Peyer's patch (tissue), 4 donors: ENCODE measurements around the gene NPTX1. TPM values are rescaled to one million over a fixed set of nuclear protein-coding genes. Genes with fewer than 3 reads are reported as not detected.
"Not testable (repeated sequence)": the region's sequence is repeated elsewhere in the genome, so short reads cannot be mapped to it uniquely, and the experiment has no call there.

ENCODE experiments used
- DNase-seq, 3 donors: peaks; one replicate each; pipeline ENCODE4 v3.0.0-alpha.2; 2017 to 2019
- H3K27ac ChIP-seq, 4 donors: fragments of 200-600 bp; sonication (generic); one replicate each; pipeline ENCODE4 v1.5.1; 2016 to 2019
- H3K27me3 ChIP-seq, 2 donors: fragments of 200-600 bp; sonication (generic); one replicate each; pipeline ENCODE4 v1.5.1; 2019
- H3K36me3 ChIP-seq, 3 donors: fragments of 200-600 bp; sonication (generic); one replicate each; pipeline ENCODE4 v1.5.1; 2016 to 2019
- H3K4me1 ChIP-seq, 4 donors: fragments of 200-600 bp; sonication (generic); one replicate each; pipeline ENCODE4 v1.5.1; 2016 to 2019
- H3K4me3 ChIP-seq, 4 donors: fragments of 200-600 bp; sonication (generic); 1 replicate in 3 of 4; 2 replicates in 1 of 4; pipeline ENCODE4 v1.5.1; 2016 to 2019; ENCODE audit warnings: mild to moderate bottlenecking in 1 of 4
- H3K9me3 ChIP-seq, 4 donors: fragments of 200-600 bp; sonication (generic); one replicate each; pipeline ENCODE4 v1.5.1; 2016 to 2019; ENCODE audit warnings: mild to moderate bottlenecking in 1 of 4
- CTCF ChIP-seq, 6 experiments: fragments of 450-650 bp in 4 of 6; fragments of 200-600 bp in 2 of 6; sonication (generic) in 1 of 6; IDR thresholded peaks; one replicate each; pipeline ENCODE4 v1.5.1; 2017 to 2019; ENCODE audit warnings: antibody characterized with exemption in 6 of 6, mild to moderate bottlenecking in 3 of 6, moderate library complexity in 1 of 6
- POLR2A ChIP-seq, 2 donors: fragments of 450-650 bp; IDR thresholded peaks; one replicate each; pipeline ENCODE4 v1.5.1; 2017; ENCODE audit warnings: antibody characterized with exemption in 2 of 2, mild to moderate bottlenecking in 2 of 2, moderate library complexity in 2 of 2
- total RNA-seq, 4 donors: library from RNA; depleted of rRNA; stranded (reverse); fragments of >200 nt; gene quantifications; one replicate each; pipeline ENCODE4 v1.1.0, GENCODE V29; 2016

Gene NPTX1
- total RNA-seq, 4 donors from 2014 or later = 0.80 to 1.8 TPM; not detected in 2

GRCh38 chr17:80509311-80509710 is 32.9 kb upstream of the NPTX1 start:
- H3K27ac ChIP-seq = no peak overlapping the region
- no peaks in the 10 kb centered on the region for H3K36me3 ChIP-seq
- H3K27me3 ChIP-seq = peaks cover 0 to 2% of the 10 kb centered on the region in 2 donors
- TF ChIP-seq POLR2A (IDR thresholded peaks at IDR 0.05) = no peak
- TF ChIP-seq CTCF (IDR thresholded peaks at IDR 0.05) = no peak
- DNase-seq = no peak
- H3K4me3 ChIP-seq = no peak overlapping the region
- H3K9me3 ChIP-seq = no peaks in the 10 kb centered on the region
- H3K4me1 ChIP-seq = no peaks in the 10 kb centered on the region

GRCh38 chr17:80507965-80508364 is 31.6 kb upstream of the NPTX1 start:
- no peak for DNase-seq
- H3K9me3 ChIP-seq = no peaks in the 10 kb centered on the region
- H3K27me3 ChIP-seq = peaks cover 0 to 2% of the 10 kb centered on the region in 2 donors
- no peak for TF ChIP-seq POLR2A (IDR thresholded peaks at IDR 0.05)
- no peak for TF ChIP-seq CTCF (IDR thresholded peaks at IDR 0.05)
- no peak overlapping the region for H3K27ac ChIP-seq
- no peak overlapping the region for H3K4me3 ChIP-seq
- no peaks in the 10 kb centered on the region for H3K36me3 ChIP-seq
- H3K4me1 ChIP-seq = no peaks in the 10 kb centered on the region

DNA sequence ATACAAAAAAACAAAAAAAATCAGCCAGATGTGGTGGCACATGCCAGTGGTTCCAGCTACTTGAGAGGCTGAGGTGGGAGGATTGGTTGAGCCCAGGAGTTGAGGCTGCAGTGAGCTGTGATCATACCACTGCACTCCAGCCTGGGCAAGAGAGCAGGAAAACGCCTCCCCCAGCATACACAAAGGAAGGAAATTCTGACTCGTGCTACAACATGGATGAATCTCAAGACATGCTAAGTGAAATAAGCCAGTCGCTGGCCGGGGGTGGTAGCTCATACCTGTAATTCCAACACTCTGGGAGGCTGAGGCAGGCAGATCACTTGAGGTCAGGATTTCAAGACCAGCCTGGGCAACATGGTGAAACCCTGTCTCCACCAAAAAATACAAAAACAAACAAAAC is 30.8 kb upstream of the NPTX1 start:
- not testable (repeated sequence) for H3K27me3 ChIP-seq, H3K27ac ChIP-seq, H3K4me1 ChIP-seq, H3K4me3 ChIP-seq, H3K9me3 ChIP-seq, H3K36me3 ChIP-seq, DNase-seq

DNA sequence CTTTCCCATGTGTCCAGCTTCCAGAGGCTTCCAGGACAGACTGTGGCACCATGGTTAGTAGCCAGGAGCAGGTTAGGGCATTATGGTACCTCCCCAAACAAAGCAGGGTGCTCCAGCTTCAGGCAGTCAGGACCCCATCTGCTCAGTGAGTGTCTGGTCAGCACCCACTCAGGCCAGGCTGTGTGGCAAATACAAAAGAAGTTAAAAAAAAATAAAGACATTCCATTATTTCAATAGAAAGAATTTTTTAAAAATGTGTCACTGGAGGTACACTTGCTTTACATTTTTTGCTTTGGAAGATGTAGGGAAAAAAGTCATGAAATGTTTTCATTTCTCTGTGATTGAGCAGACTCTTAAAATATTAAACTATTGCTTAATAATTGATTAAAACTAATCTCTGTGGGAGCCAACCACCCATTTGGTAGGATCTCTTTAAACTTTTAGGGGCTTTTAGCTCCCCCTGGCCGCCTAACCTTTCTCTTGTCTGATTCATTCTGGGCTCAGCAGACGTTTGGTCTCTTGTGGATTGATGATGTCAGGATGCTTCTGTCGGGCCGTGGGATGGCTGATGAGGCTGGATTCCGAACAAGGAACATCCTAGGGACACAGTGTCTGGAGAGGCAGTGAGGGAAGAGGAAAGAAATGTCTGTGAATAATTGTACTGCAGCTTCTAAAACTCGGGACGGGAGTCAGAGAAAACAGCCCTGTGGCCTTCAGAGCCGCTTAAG is 28.4 kb upstream of the NPTX1 start:
- H3K9me3 ChIP-seq = no peaks in the 10 kb centered on the region
- H3K4me1 ChIP-seq = no peaks in the 10 kb centered on the region
- no peak for DNase-seq
- no peak overlapping the region for H3K27ac ChIP-seq
- H3K36me3 ChIP-seq = no peaks in the 10 kb centered on the region
- peaks cover 0 to 2% of the 10 kb centered on the region in 2 donors for H3K27me3 ChIP-seq
- TF ChIP-seq POLR2A (IDR thresholded peaks at IDR 0.05) = no peak
- TF ChIP-seq CTCF (IDR thresholded peaks at IDR 0.05) = no peak
- no peak overlapping the region for H3K4me3 ChIP-seq

DNA sequence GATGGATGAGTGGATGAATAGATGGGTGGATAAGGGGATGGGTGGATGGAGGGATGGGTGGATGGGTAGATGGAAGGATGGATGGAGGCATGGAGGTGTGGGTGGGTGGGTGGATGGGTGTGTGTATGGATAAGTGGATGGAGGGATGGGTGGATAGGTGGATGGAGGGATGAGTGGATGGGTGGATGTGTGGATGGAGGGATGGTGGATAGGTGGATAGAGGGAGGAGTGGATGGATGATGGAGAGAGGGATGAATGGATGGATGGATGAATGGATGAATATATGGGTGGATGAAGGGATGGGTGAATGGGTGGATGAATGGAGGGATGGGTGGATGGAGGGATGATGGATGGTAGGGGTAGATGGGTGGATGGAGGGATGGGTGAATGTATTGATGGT is 27.5 kb upstream of the NPTX1 start:
- TF ChIP-seq CTCF (IDR thresholded peaks at IDR 0.05) (no peak), POLR2A (IDR thresholded peaks at IDR 0.05) (no peak)
- no peak for DNase-seq
- Histone ChIP-seq H3K27ac (no peak overlapping the region), H3K27me3 (peaks cover 0 to 2% of the 10 kb centered on the region in 2 donors), H3K4me1 (no peaks in the 10 kb centered on the region), H3K36me3 (no peaks in the 10 kb centered on the region), H3K4me3 (no peak overlapping the region), H3K9me3 (no peaks in the 10 kb centered on the region)

GRCh38 chr17:80503031-80503430 is 26.6 kb upstream of the NPTX1 start:
- Histone ChIP-seq H3K4me3 (no peak overlapping the region), H3K27me3 (peaks cover 0 to 2% of the 10 kb centered on the region in 2 donors), H3K9me3 (no peaks in the 10 kb centered on the region), H3K36me3 (no peaks in the 10 kb centered on the region), H3K27ac (no peak overlapping the region), H3K4me1 (no peaks in the 10 kb centered on the region)
- TF ChIP-seq CTCF (IDR thresholded peaks at IDR 0.05) (no peak), POLR2A (IDR thresholded peaks at IDR 0.05) (no peak)
- no peak for DNase-seq
